Activated T-cell treated with anti-CD3 and anti-CD28 coated beads, Interleukin-2, amount 50 U/mL, for 4 hours (primary cell): Measurements from ENCODE around the gene LONRF2. TPM values are rescaled to one million over a fixed set of nuclear protein-coding genes. Genes with fewer than 3 reads are reported as not detected.

Source experiments
- ATAC-seq, 2 donors: fragments of 200-7000 bp; cut with Tn5 transposase; one replicate each; pipeline ENCODE4 v1.10.0; 2021
- DNase-seq: peaks from one replicate; pipeline ENCODE4 v3.0.0-alpha.2; 2020
- H3K27me3 Mint-ChIP-seq: one replicate; pipeline ENCODE4 v1.8.0; 2021; ENCODE audit warnings: low read depth, mixed read lengths
- H3K36me3 Mint-ChIP-seq: one replicate; pipeline ENCODE4 v1.8.0; 2022; ENCODE audit warnings: mixed read lengths; ENCODE audit not compliant: insufficient read depth
- H3K4me1 Mint-ChIP-seq: one replicate; pipeline ENCODE4 v1.8.0; 2021; ENCODE audit warnings: low read depth, mixed read lengths
- H3K4me3 Mint-ChIP-seq: one replicate; pipeline ENCODE4 v1.8.0; 2021; ENCODE audit warnings: mild to moderate bottlenecking, moderate library complexity, mixed read lengths
- H3K9me3 Mint-ChIP-seq: one replicate; pipeline ENCODE4 v1.8.0; 2021; ENCODE audit warnings: mixed read lengths
- total RNA-seq, 3 donors: library from RNA; stranded (reverse); gene quantifications; one replicate each; pipeline ENCODE4 v1.2.1, GENCODE V29; 2021

LONRF2 gene
- total RNA-seq, 3 donors from 2014 or later = 0.03 to 0.25 (median 0.05) TPM

DNA sequence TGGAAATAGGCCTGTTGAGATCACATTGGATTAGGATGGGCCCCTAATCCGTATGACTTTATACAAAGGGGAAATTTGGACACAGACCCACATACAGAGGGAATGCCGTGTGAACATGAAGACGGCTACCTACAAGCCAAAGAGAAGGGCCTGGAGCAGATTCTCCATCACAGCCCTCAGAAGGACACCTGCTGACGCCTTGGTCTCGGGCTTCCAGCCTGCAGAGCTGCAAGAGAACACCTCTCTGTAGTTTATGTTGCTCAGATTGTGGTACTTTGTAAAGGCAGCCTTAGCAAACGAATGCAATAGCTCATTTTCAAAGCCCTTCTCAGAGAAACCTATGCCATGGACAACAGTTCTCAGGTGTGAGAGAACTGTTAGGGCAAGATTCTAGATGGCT lies 86.1 kb downstream of the LONRF2 start:
- no peaks in the 10 kb centered on the region for H3K9me3 Mint-ChIP-seq
- H3K4me3 Mint-ChIP-seq = no peak overlapping the region
- H3K27me3 Mint-ChIP-seq = no peaks in the 10 kb centered on the region
- peaks cover 18% of the 10 kb centered on the region for H3K4me1 Mint-ChIP-seq
- H3K36me3 Mint-ChIP-seq = no peaks in the 10 kb centered on the region
- DNase-seq (no peak), ATAC-seq (no peak)

DNA sequence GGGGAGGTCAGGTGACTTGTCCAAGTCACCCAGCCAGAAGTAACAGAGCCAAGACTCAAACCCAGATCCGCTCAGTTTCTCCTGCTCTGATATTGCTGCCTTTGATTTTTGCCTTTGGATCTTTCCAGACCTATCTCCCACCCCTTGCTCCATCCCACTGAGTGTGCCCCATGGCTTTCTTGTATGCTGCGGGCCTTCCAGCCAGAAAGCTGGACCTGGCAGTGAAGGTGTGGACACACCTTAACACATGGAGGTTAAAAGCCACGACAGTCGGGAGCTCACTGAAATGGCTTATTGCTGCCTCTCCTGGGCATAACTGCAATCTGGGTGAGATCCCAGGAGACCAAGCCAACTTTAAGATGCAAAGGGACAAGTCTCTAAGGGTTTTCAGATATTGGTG lies 86.7 kb downstream of the LONRF2 start:
- Mint-ChIP-seq H3K36me3 (no peaks in the 10 kb centered on the region), H3K4me3 (no peak overlapping the region), H3K27me3 (no peaks in the 10 kb centered on the region), H3K4me1 (peaks cover 18% of the 10 kb centered on the region), H3K9me3 (no peaks in the 10 kb centered on the region)
- ATAC-seq (no peak), DNase-seq (no peak)

DNA sequence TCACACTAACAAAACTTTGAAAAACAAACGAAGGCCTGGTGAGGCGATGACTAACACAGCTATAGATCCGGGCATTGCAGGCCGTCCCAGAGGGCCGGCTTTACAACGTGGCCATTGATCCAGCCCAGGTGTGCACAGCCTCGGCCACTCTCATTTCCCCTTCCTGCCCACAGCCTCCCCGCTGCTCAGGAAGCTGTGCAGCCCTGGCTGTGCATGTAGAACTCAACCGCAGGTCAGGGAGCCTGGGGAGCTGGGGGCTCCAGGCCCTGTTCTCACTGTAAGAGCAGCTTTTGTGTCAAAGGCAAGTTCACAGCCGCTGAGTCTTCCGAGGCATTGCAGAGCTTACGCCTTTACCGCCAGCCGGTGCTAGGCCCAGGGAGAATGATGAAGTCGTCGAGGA lies 87.2 kb downstream of the LONRF2 start:
- H3K27me3 Mint-ChIP-seq = no peaks in the 10 kb centered on the region
- ATAC-seq (peak; percentile 51 to 61), DNase-seq (no peak)
- peaks cover 18% of the 10 kb centered on the region for H3K4me1 Mint-ChIP-seq
- no peak overlapping the region for H3K4me3 Mint-ChIP-seq
- H3K36me3 Mint-ChIP-seq = no peaks in the 10 kb centered on the region
- no peaks in the 10 kb centered on the region for H3K9me3 Mint-ChIP-seq

DNA sequence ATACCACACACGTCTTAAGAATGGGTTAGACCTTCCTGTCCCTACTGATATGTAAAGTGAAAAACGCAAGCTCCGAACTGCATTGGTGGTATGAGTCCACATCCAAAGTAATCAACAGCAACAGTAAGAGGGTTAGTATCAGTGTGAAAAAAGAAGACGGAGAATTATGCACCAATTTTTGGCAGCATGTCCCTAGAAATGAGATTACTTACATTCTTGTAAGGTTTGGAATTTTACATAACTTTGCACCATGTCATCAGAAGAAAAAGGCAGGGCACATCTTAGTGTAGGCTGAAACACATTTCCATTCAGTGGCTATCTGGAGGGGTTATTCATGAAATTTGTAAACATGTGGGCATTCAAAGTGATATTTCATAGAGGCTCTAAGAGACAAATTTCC lies 88.2 kb downstream of the LONRF2 start:
- DNase-seq = no peak
- no peak overlapping the region for H3K4me3 Mint-ChIP-seq
- peaks cover 18% of the 10 kb centered on the region for H3K4me1 Mint-ChIP-seq
- no peaks in the 10 kb centered on the region for H3K36me3 Mint-ChIP-seq
- H3K9me3 Mint-ChIP-seq = no peaks in the 10 kb centered on the region
- H3K27me3 Mint-ChIP-seq = no peaks in the 10 kb centered on the region
- no peak for ATAC-seq

DNA sequence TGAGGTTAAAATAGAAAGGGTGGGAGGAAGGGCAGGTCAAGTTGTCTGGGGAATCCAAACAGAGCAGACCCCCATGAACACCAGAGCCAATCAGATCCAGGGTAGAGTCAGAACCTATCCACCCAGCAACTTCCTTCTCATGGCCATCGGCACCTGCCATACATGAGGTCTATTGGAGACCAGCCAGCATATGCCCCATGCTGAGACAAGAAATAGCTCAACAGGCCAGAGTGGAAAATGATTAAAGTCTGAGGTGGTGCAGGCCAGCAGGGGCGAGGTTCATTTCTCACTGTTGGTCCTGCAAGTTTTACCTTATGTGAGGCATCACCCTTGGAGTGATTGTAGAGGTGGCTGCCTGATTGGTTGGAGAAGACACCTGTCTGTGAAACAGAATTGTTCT lies 89.2 kb downstream of the LONRF2 start:
- Mint-ChIP-seq H3K27me3 (no peaks in the 10 kb centered on the region), H3K36me3 (no peaks in the 10 kb centered on the region), H3K9me3 (no peaks in the 10 kb centered on the region), H3K4me1 (peaks cover 18% of the 10 kb centered on the region), H3K4me3 (no peak overlapping the region)
- no peak for ATAC-seq
- no peak for DNase-seq

DNA sequence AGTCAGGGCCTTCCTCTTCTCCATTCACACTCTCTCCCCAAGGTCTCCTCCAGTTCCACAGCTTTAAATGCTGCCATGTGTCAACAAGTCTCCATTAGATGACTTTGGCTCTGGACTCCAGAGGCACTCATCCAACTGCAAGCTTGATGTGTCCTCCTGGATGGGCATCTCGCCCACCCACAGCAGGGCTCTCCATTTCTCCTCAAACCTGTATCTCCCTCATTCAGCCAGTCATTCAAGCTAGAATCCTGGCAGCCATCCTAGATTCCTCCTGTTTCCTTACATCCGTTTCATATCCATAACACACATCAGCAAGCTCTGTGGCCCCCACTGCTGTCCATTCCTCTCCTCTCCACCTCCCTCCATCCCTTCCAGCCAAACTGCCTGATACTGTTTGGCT lies 91.5 kb downstream of the LONRF2 start:
- Mint-ChIP-seq H3K4me3 (no peak overlapping the region), H3K9me3 (no peaks in the 10 kb centered on the region), H3K36me3 (no peaks in the 10 kb centered on the region), H3K27me3 (no peaks in the 10 kb centered on the region), H3K4me1 (peaks cover 14% of the 10 kb centered on the region)
- ATAC-seq = no peak
- DNase-seq = no peak

DNA sequence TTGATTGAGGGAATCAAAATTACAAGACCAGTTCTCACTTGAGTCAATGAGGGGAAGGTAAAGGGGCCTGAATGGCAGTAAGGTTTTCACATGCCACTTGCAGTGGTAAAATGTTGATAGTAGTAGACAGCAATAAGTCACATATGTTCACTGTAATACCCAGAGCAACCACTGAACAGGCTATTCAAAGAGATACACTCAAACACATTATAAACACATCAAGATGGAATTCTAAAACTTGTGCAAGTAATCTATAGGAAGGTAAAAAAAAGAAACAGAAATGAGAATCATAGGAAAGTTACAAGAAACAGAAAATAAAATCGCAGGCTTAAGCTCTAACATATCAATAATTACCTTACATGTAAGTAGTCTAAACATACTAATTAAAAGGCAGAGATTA lies 93.3 kb downstream of the LONRF2 start:
- no peaks in the 10 kb centered on the region for H3K4me1 Mint-ChIP-seq
- no peak overlapping the region for H3K4me3 Mint-ChIP-seq
- peaks cover 2% of the 10 kb centered on the region for H3K27me3 Mint-ChIP-seq
- DNase-seq (no peak), ATAC-seq (no peak)
- H3K9me3 Mint-ChIP-seq = no peaks in the 10 kb centered on the region
- H3K36me3 Mint-ChIP-seq = no peaks in the 10 kb centered on the region

DNA sequence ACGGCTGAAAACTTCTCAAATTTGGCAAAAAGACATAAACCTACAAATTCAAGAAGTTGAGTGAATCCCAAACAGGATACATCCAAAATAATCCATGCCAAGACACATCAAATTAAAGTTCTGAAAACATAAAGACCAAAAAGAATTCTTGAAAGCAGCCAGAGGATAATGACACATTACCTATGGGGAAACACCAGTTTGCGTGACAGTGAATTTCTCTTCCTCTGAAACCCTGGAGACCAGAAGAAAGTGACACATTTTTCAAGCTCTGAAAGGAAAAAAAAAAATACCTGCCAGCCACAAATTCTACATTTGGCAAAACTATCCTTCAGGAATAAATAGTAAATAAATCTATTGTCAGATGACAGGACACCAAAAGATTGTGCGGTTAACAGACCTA lies 93.9 kb downstream of the LONRF2 start:
- Mint-ChIP-seq H3K9me3 (no peaks in the 10 kb centered on the region), H3K4me3 (no peak overlapping the region), H3K4me1 (no peaks in the 10 kb centered on the region), H3K36me3 (no peaks in the 10 kb centered on the region), H3K27me3 (peaks cover 3% of the 10 kb centered on the region)
- ATAC-seq (no peak), DNase-seq (no peak)

DNA sequence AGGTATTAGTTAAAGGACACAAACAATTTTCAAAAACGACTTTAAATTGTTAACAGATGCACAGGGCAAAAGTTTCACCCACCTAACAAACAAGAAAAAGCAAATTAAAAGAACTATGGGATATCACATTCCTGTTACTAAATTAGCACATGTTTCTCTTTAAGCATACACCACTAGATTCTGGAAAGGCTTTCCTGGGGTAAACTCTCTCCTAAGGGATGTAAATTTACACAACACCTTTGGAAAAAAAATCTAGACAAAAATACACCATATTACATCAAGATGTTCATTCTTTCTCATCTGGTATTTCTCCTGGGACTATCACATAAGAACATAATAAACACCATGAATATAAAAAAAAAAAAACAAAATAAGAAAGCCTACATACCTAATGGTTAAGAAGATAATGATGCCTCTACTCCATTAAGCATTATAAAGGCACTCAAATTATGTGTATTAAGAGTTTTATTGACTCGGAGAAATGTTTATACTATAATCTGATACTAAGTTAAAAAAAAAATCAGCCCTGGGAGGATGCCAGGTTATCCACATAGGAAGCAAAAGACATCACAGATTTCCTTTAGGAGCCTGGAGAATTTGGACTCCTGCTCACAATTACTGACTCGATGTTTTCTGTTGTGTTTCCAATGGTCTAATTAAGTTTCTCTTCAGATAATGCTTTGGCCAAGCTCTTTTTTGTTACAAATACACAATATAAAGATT lies 97.2 kb downstream of the LONRF2 start:
- Mint-ChIP-seq H3K4me1 (no peaks in the 10 kb centered on the region), H3K4me3 (no peak overlapping the region), H3K27me3 (peaks cover 3% of the 10 kb centered on the region), H3K9me3 (no peaks in the 10 kb centered on the region), H3K36me3 (no peaks in the 10 kb centered on the region)
- ATAC-seq (no peak), DNase-seq (no peak)

DNA sequence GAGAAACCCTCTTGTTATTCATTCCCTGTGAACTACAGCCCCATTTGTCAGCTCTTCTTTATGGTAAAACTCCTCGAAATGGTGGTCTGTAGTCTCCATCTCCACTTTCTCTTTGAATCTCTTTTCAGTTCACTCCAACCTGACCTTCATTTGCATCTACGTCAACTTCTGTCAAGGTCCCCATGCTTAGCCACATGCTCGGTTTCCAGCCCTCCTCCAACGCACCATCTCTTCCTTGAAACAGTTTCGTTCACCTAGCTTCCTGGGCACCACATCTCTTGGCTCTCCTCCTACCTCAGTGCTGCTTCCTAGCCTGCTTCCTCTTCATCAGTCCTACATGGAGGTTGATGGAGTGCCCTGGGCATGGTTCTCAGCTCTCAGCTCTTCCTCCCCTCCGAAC lies 98.8 kb downstream of the LONRF2 start:
- H3K36me3 Mint-ChIP-seq = no peaks in the 10 kb centered on the region
- peaks cover 4% of the 10 kb centered on the region for H3K4me1 Mint-ChIP-seq
- H3K9me3 Mint-ChIP-seq = no peaks in the 10 kb centered on the region

More for the DNA sequence above, 98.8 kb downstream of the LONRF2 start:
- Mint-ChIP-seq H3K27me3 (peaks cover 3% of the 10 kb centered on the region), H3K4me3 (no peak overlapping the region)
- no peak for ATAC-seq
- DNase-seq = no peak

Other genes starting within 250 kb of the LONRF2 start
- gene AFF3, start 179.9 kb downstream of the LONRF2 start, total RNA-seq = 1 to 10 TPM; 2.1 to 2.6 (median 2.2) TPM
- gene CHST10, start 95.2 kb upstream of the LONRF2 start, total RNA-seq = 10 to 100 TPM in 2 of 3 donors, 1 to 10 TPM in 1; 9.5 to 12.1 (median 10.3) TPM
- gene NMS, start 148.0 kb upstream of the LONRF2 start, total RNA-seq = not detected
- 10 to 100 TPM; 42.1 to 43.5 (median 43.2) TPM for gene PDCL3, start 240.5 kb upstream of the LONRF2 start, total RNA-seq